ENCODE measurements around the gene SPATS1.

Gene SPATS1

GRCh38 chr6:44377484-44377883 is 35.0 kb downstream of the SPATS1 start:
- H3K4me3 ChIP-seq (ENCODE audit: low read length) = no peak overlapping the region
- TF ChIP-seq CTCF (IDR thresholded peaks at IDR 0.05; ENCODE audit: insufficient read depth, low read depth, low read length, missing control alignments) = no peak
- DNase-seq (ENCODE audit: low read depth) = no peak

GRCh38 chr6:44377971-44378370 is 35.5 kb downstream of the SPATS1 start:
- no peak overlapping the region for H3K4me3 ChIP-seq (ENCODE audit: low read length)
- TF ChIP-seq CTCF (IDR thresholded peaks at IDR 0.05; ENCODE audit: insufficient read depth, low read depth, low read length, missing control alignments) = no peak
- peak; percentile 28 for DNase-seq (ENCODE audit: low read depth)

GRCh38 chr6:44381739-44382138 is 39.3 kb downstream of the SPATS1 start:
- TF ChIP-seq CTCF (IDR thresholded peaks at IDR 0.05; ENCODE audit: insufficient read depth, low read depth, low read length, missing control alignments) = no peak
- no peak overlapping the region for H3K4me3 ChIP-seq (ENCODE audit: low read length)
- peak; percentile 6 for DNase-seq (ENCODE audit: low read depth)

GRCh38 chr6:44386364-44386928 is 44.0 kb downstream of the SPATS1 start:
- TF ChIP-seq CTCF (IDR thresholded peaks at IDR 0.05; ENCODE audit: insufficient read depth, low read depth, low read length, missing control alignments) = no peak
- no peak for DNase-seq (ENCODE audit: low read depth)
- peak overlapping the region; percentile 88 for H3K4me3 ChIP-seq (ENCODE audit: low read length)

GRCh38 chr6:44386929-44387345 is 44.5 kb downstream of the SPATS1 start:
- DNase-seq (ENCODE audit: low read depth) = peak; percentile 76
- peak overlapping the region; percentile 88 for H3K4me3 ChIP-seq (ENCODE audit: low read length)
- no peak for TF ChIP-seq CTCF (IDR thresholded peaks at IDR 0.05; ENCODE audit: insufficient read depth, low read depth, low read length, missing control alignments)

- DNase-seq (ENCODE audit: low read depth) = peak; percentile 99
- H3K4me3 ChIP-seq (ENCODE audit: low read length) = peak within 1 kb of the TSS; percentile 88
- TF ChIP-seq CTCF (IDR thresholded peaks at IDR 0.05; ENCODE audit: insufficient read depth, low read depth, low read length, missing control alignments) = no peak
Observed at GRCh38 chr6:44387346-44388134, 45.1 kb downstream of the SPATS1 start, which contains the start of gene CDC5L. Gene CDC5L (plus strand): TSS chr6:44387706. CDS start chr6:44387824, 118 bp downstream.
